A673 (cell line): Measurements from ENCODE around the gene CPAMD8. TPM values are rescaled to one million over a fixed set of nuclear protein-coding genes. Genes with fewer than 3 reads are reported as not detected.
"Not testable (repeated sequence)": the region's sequence is repeated elsewhere in the genome, so short reads cannot be mapped to it uniquely, and the experiment has no call there.

Experiments used
- BruUV-seq: library from RNA; stranded (reverse); fragments of 400-500 nt; replicated peaks from 2 replicates; lab custom pipeline; 2021; lab: Mats Ljungman, UMichigan
- CTCF ChIA-PET: fragments of 300-600 bp; sonication (Branson Sonifier 250); formaldehyde crosslinking; loops from one replicate; lab custom pipeline; 2022; ENCODE audit warnings: antibody characterized with exemption; lab: Charles Lee
- POLR2A ChIA-PET: fragments of 300-600 bp; sonication (Branson Sonifier 250); formaldehyde crosslinking; loops from one replicate; lab custom pipeline; 2022; ENCODE audit warnings: antibody characterized with exemption; ENCODE audit not compliant: low non-redundant PET; lab: Charles Lee
- DNase-seq: peaks from one replicate; pipeline ENCODE4 v3.0.0-alpha.2; 2015; ENCODE audit warnings: low spot score
- H3K27ac ChIP-seq: fragments of 200-600 bp; sonication (generic); 2 replicates; pipeline ENCODE4 v1.5.1; 2016; ENCODE audit warnings: mixed run types, low read depth, mild to moderate bottlenecking, mixed read lengths, antibody characterized with exemption, low read length; ENCODE audit not compliant: poor library complexity, severe bottlenecking
- H3K27me3 ChIP-seq: fragments of 200-600 bp; sonication (generic); replicated peaks from 2 replicates; pipeline ENCODE4 v1.6.1; 2017; ENCODE audit warnings: mixed run types, low read depth, mild to moderate bottlenecking, mixed read lengths, antibody characterized with exemption, low read length; ENCODE audit not compliant: insufficient read depth, poor library complexity
- H3K36me3 ChIP-seq: fragments of 200-600 bp; sonication (generic); 2 replicates; pipeline ENCODE4 v1.6.1; 2016; ENCODE audit warnings: mixed run types, mild to moderate bottlenecking, mixed read lengths, antibody characterized with exemption, low read length; ENCODE audit not compliant: insufficient read depth, poor library complexity, severe bottlenecking
- H3K4me1 ChIP-seq: fragments of 200-600 bp; sonication (generic); 2 replicates; pipeline ENCODE4 v1.6.1; 2017; ENCODE audit warnings: mixed run types, mild to moderate bottlenecking, mixed read lengths, antibody characterized with exemption, low read length; ENCODE audit not compliant: insufficient read depth, poor library complexity, severe bottlenecking
- H3K4me3 ChIP-seq: fragments of 200-600 bp; sonication (generic); 2 replicates; pipeline ENCODE4 v1.5.1; 2016; ENCODE audit warnings: low read depth, mixed run types, mild to moderate bottlenecking, mixed read lengths, low read length; ENCODE audit not compliant: poor library complexity, severe bottlenecking
- H3K9me3 ChIP-seq: fragments of 200-600 bp; sonication (generic); 2 replicates; pipeline ENCODE4 v1.6.1; 2016; ENCODE audit warnings: mixed run types, low read depth, mild to moderate bottlenecking, mixed read lengths, antibody characterized with exemption, low read length; ENCODE audit not compliant: poor library complexity, severe bottlenecking
- EZH2 ChIP-seq: fragments of 200-600 bp; sonication (generic); IDR thresholded peaks from 2 replicates; pipeline ENCODE4 v1.6.1; 2017; ENCODE audit warnings: borderline replicate concordance, low read depth, mild to moderate bottlenecking, mixed read lengths, antibody characterized with exemption, low read length; ENCODE audit not compliant: poor library complexity, severe bottlenecking
- intact Hi-C: fragments of 100-400 bp; cut with micrococcal nuclease; formaldehyde crosslinking; loops from one replicate; pipeline ENCODE4 v1.10.0; 2022; ENCODE audit not compliant: unreplicated experiment
- total RNA-seq: library from RNA; stranded (reverse); gene quantifications from 2 replicates; pipeline ENCODE4 v1.2.3, GENCODE V29; 2021
- TF ChIP-seq, protein P1 (sequence below): fragments of 300-800, 200-600 bp; sonication (generic); conservative IDR thresholded peaks from 2 replicates; pipeline ENCODE4 v1.5.1; 2017; ENCODE audit warnings: low read depth, mild to moderate bottlenecking, antibody characterized with exemption, low read length, moderate library complexity, mixed read lengths

CPAMD8 gene
- total RNA-seq, 1 experiment from 2014 or later: 0.82 TPM

DNA sequence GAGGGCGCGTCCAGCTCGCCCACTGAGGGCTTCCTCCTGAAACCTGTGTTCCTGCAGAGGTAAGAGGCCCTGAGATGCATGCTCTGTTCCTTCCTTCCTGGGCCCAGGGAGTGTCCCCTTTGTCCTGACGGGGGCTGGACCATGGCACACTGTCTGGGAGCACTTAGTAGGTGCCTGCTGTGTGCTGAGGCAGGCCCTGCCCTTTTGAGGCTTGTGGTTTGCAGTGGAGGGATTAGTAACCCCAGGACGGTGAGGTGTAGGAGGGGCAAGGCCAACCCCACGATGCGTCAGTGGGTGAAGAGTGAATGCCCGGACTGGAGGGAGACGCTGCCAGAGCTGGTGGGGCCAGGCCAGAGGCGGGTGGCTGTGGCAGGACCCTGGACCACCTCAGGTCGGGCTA lies 149.0 kb downstream of the CPAMD8 start:
- no peak for DNase-seq
- intact Hi-C loops: no loop called here
- Histone ChIP-seq H3K27me3 (no peaks in the 10 kb centered on the region), H3K27ac (no peak overlapping the region), H3K4me3 (no peak overlapping the region), H3K9me3 (peaks cover 12% of the 10 kb centered on the region), H3K4me1 (no peaks in the 10 kb centered on the region), H3K36me3 (peaks cover 47% of the 10 kb centered on the region)
- ChIA-PET POLR2A (no interaction called here), CTCF (no interaction called here)
- no peak for TF ChIP-seq EZH2
- TF ChIP-seq, protein P1, sequence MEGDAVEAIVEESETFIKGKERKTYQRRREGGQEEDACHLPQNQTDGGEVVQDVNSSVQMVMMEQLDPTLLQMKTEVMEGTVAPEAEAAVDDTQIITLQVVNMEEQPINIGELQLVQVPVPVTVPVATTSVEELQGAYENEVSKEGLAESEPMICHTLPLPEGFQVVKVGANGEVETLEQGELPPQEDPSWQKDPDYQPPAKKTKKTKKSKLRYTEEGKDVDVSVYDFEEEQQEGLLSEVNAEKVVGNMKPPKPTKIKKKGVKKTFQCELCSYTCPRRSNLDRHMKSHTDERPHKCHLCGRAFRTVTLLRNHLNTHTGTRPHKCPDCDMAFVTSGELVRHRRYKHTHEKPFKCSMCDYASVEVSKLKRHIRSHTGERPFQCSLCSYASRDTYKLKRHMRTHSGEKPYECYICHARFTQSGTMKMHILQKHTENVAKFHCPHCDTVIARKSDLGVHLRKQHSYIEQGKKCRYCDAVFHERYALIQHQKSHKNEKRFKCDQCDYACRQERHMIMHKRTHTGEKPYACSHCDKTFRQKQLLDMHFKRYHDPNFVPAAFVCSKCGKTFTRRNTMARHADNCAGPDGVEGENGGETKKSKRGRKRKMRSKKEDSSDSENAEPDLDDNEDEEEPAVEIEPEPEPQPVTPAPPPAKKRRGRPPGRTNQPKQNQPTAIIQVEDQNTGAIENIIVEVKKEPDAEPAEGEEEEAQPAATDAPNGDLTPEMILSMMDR: no peak
- BruUV-seq: no TSS peak

- H3K36me3 ChIP-seq: peaks cover 48% of the 10 kb centered on the region
- peaks cover 8% of the 10 kb centered on the region for H3K9me3 ChIP-seq
- BruUV-seq: no TSS peak
- TF ChIP-seq, protein P1: no peak
- TF ChIP-seq EZH2: no peak
- no peak for DNase-seq
- no peaks in the 10 kb centered on the region for H3K4me1 ChIP-seq
- POLR2A ChIA-PET: no interaction called here
- intact Hi-C loops: no loop called here
- no peak overlapping the region for H3K4me3 ChIP-seq
- no peaks in the 10 kb centered on the region for H3K27me3 ChIP-seq
- CTCF ChIA-PET: no interaction called here
- no peak overlapping the region for H3K27ac ChIP-seq
Observed at GRCh38 chr19:16876904-16877361, 149.7 kb downstream of the CPAMD8 start.

DNA sequence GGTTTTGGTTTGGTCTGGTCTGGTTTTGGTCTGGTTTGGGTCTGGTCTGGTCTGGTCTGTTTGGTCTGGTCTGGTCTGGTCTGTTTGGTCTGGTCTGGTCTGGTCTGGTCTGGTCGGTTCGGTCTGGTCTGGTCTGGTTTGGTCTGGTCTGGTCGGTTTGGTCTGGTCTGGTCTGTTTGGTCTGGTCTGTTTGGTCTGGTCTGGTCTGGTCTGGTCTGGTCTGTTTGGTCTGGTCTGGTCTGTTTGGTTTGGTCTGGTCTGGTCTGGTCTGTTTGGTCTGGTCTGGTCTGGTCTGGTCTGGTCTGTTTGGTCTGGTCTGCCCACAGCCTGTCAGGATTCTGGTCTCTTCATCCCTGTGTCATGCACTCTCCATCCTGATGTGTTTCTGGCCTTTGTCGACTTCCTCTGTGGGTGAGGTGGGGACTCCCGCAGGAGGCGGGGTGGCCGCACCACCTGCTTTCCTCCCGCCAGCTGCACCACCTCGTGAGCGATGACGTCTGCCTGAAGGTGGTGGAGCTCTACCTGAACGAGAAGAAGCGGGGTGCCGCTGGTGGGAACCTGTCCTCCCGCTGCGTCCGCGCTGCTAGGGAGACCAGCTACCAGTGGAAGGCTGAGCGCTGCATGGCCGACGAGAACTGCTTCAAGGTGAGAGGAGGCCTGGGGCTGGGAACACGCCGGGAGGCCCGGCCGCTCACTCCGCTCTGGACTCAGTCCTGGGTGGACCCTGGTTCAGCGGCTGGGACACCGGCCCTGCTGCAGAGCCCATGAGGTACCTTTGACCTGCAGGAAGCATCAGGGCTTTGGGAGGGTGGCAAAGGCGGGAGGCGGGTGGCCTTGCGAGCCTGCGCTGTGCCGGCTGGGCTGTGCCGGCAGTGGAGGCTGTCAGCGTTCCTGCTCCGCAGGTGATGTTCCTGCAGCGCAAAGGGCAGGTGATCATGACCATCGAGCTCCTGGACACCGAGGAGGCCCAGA lies 150.7 kb downstream of the CPAMD8 start:
- DNase-seq: no peak
- BruUV-seq: no TSS peak
- Histone ChIP-seq H3K4me3 (no peak overlapping the region), H3K27ac (no peak overlapping the region), H3K9me3 (peaks cover 2% of the 10 kb centered on the region), H3K36me3 (peaks cover 58% of the 10 kb centered on the region), H3K27me3 (no peaks in the 10 kb centered on the region), H3K4me1 (no peaks in the 10 kb centered on the region)
- no peak for TF ChIP-seq EZH2
- TF ChIP-seq, protein P1: no peak
- intact Hi-C loops: no loop called here
- ChIA-PET CTCF (no interaction called here), POLR2A (no interaction called here)

- H3K36me3 ChIP-seq: peaks cover 55% of the 10 kb centered on the region
- H3K4me1 ChIP-seq, H3K4me3 ChIP-seq, DNase-seq, CTCF ChIA-PET, H3K9me3 ChIP-seq, H3K27ac ChIP-seq, POLR2A ChIA-PET, H3K27me3 ChIP-seq, intact Hi-C loops, BruUV-seq: not testable (repeated sequence)
Observed at GRCh38 chr19:16874978-16875299, 151.7 kb downstream of the CPAMD8 start.
